IMR-90 (cell line): ENCODE data around the gene ABCC4. TPM values are rescaled to one million over a fixed set of nuclear protein-coding genes. Genes with fewer than 3 reads are reported as not detected.

ENCODE experiments used
- ATAC-seq: fragments of 200-7000 bp; cut with Tn5 transposase; 2 replicates; pipeline ENCODE4 v1.9.1; 2020; ENCODE audit warnings: low read depth, mild to moderate bottlenecking, moderate library complexity
- BruUV-seq: library from RNA; stranded (reverse); fragments of 400-500 nt; replicated peaks from 2 replicates; lab custom pipeline; 2021; lab: Mats Ljungman, UMichigan
- CTCF ChIA-PET: fragments of 300-600 bp; formaldehyde crosslinking; extraction: SDS; loops from one replicate; lab custom pipeline; 2021; ENCODE audit warnings: antibody characterized with exemption; lab: Yijun Ruan, JAX
- POLR2A ChIA-PET: fragments of 300-600 bp; sonication (Branson Sonifier 250); formaldehyde crosslinking; loops from one replicate; lab custom pipeline; 2022; ENCODE audit warnings: antibody characterized with exemption; ENCODE audit not compliant: unreplicated experiment; lab: Charles Lee
- DNase-seq: peaks from one replicate; pipeline ENCODE4 v3.0.0; 2013
- H2AFZ ChIP-seq: replicated peaks from 2 replicates; pipeline ENCODE3; 2013; ENCODE audit warnings: low read length, mild to moderate bottlenecking; ENCODE audit not compliant: poor library complexity
- H2AK5ac ChIP-seq: 2 replicates; pipeline ENCODE4 v1.6.1; 2013; ENCODE audit warnings: low read depth, low read length, inconsistent platforms
- H2AK9ac ChIP-seq: replicated peaks from 2 replicates; pipeline ENCODE3; 2013; ENCODE audit warnings: mild to moderate bottlenecking, low read depth, low read length, moderate library complexity; ENCODE audit not compliant: poor library complexity
- H2BK120ac ChIP-seq: 2 replicates; pipeline ENCODE4 v1.6.1; 2013; ENCODE audit warnings: low read depth, low read length, inconsistent platforms
- H2BK15ac ChIP-seq: 3 replicates; pipeline ENCODE4 v1.6.1; 2013; ENCODE audit warnings: low read depth, low read length, inconsistent platforms
- H2BK20ac ChIP-seq: 2 replicates; pipeline ENCODE4 v1.6.1; 2013; ENCODE audit warnings: low read depth, mild to moderate bottlenecking, inconsistent platforms, low read length, moderate library complexity
- H2BK5ac ChIP-seq: 2 replicates; pipeline ENCODE4 v1.6.1; 2013; ENCODE audit warnings: mild to moderate bottlenecking, low read depth, low read length, inconsistent platforms; ENCODE audit not compliant: poor library complexity, severe bottlenecking
- H3K14ac ChIP-seq: replicated peaks from 2 replicates; pipeline ENCODE4 v1.6.1; 2013; ENCODE audit warnings: low read depth, low read length, inconsistent platforms
- H3K18ac ChIP-seq: 2 replicates; pipeline ENCODE4 v1.6.1; 2013; ENCODE audit warnings: low read depth, low read length, control low read depth
- H3K23ac ChIP-seq: 2 replicates; pipeline ENCODE4 v1.6.1; 2013; ENCODE audit warnings: low read depth, low read length, inconsistent platforms
- H3K27ac ChIP-seq: 2 replicates; pipeline ENCODE4 v1.5.1; 2013; ENCODE audit warnings: mild to moderate bottlenecking, control low read depth, low read length; ENCODE audit not compliant: insufficient read depth
- H3K27me3 ChIP-seq: 2 replicates; pipeline ENCODE4 v1.6.1; 2013; ENCODE audit warnings: low read length; ENCODE audit not compliant: control insufficient read depth, insufficient read depth
- H3K36me3 ChIP-seq: 2 replicates; pipeline ENCODE4 v1.6.1; 2013; ENCODE audit warnings: low read length, mixed read lengths; ENCODE audit not compliant: control insufficient read depth, insufficient read depth
- H3K4ac ChIP-seq: 2 replicates; pipeline ENCODE4 v1.6.1; 2013; ENCODE audit warnings: low read depth, low read length, inconsistent platforms
- H3K4me1 ChIP-seq: 2 replicates; pipeline ENCODE4 v1.6.1; 2013; ENCODE audit warnings: low read length, mixed read lengths; ENCODE audit not compliant: control insufficient read depth, insufficient read depth
- H3K4me2 ChIP-seq: 2 replicates; pipeline ENCODE4 v1.6.1; 2013; ENCODE audit warnings: low read depth, mild to moderate bottlenecking, control low read depth, low read length, moderate library complexity
- H3K4me3 ChIP-seq: 2 replicates; pipeline ENCODE4 v1.5.1; 2013; ENCODE audit warnings: low read depth, mild to moderate bottlenecking, control low read depth, low read length, moderate library complexity; ENCODE audit not compliant: insufficient read depth
- H3K56ac ChIP-seq: 2 replicates; pipeline ENCODE4 v1.6.1; 2013; ENCODE audit warnings: low read length, inconsistent platforms; ENCODE audit not compliant: insufficient read depth; ENCODE audit errors: extremely low read depth
- H3K79me1 ChIP-seq, 2 experiments: 2 replicates each; pipeline ENCODE4 v1.6.1; 2013; ENCODE audit warnings: low read length in 2 of 2, inconsistent platforms in 1 of 2, low read depth in 1 of 2
- H3K9ac ChIP-seq: 2 replicates; pipeline ENCODE4 v1.6.1; 2013; ENCODE audit warnings: low read depth, low read length, control low read depth
- H3K9me1 ChIP-seq: 2 replicates; pipeline ENCODE4 v1.6.1; 2013; ENCODE audit warnings: low read length, inconsistent platforms; ENCODE audit not compliant: insufficient read depth
- H3K9me3 ChIP-seq: 2 replicates; pipeline ENCODE4 v1.6.1; 2013; ENCODE audit warnings: low read length; ENCODE audit not compliant: control insufficient read depth, insufficient read depth
- H4K20me1 ChIP-seq: 2 replicates; pipeline ENCODE4 v1.6.1; 2013; ENCODE audit warnings: low read length, inconsistent platforms; ENCODE audit not compliant: insufficient read depth
- H4K5ac ChIP-seq: 2 replicates; pipeline ENCODE4 v1.6.1; 2013; ENCODE audit warnings: mild to moderate bottlenecking, low read depth, low read length, control low read depth
- H4K8ac ChIP-seq, 2 experiments: 2 replicates each; pipeline ENCODE4 v1.6.1; 2013; ENCODE audit warnings: low read depth in 2 of 2, low read length in 2 of 2, control low read depth in 1 of 2, inconsistent platforms in 1 of 2
- H4K91ac ChIP-seq: 2 replicates; pipeline ENCODE4 v1.6.1; 2013; ENCODE audit warnings: low read depth, low read length, inconsistent platforms; ENCODE audit not compliant: insufficient read depth
- BHLHE40 ChIP-seq: fragments of 150-350 bp; IDR thresholded peaks from 2 replicates; pipeline ENCODE4 v1.6.1; 2016; ENCODE audit warnings: mild to moderate bottlenecking, low read depth, low read length
- CEBPB ChIP-seq: IDR thresholded peaks from 2 replicates; pipeline ENCODE4 v1.6.1; 2012; ENCODE audit warnings: low read depth, low read length, improper control_type of control experiment
- CHD1 ChIP-seq: IDR thresholded peaks from 2 replicates; pipeline ENCODE4 v1.6.1; 2012; ENCODE audit warnings: low read depth, low read length, improper control_type of control experiment
- ELK1 ChIP-seq: fragments of 150-350 bp; IDR thresholded peaks from 2 replicates; pipeline ENCODE4 v1.6.1; 2016; ENCODE audit warnings: low read depth, mild to moderate bottlenecking, low read length, moderate library complexity, borderline replicate concordance
- FOS ChIP-seq: fragments of 150-350 bp; IDR thresholded peaks from 2 replicates; pipeline ENCODE4 v1.6.1; 2016; ENCODE audit warnings: low read depth, low read length
- MAFK ChIP-seq: IDR thresholded peaks from 2 replicates; pipeline ENCODE4 v1.6.1; 2012; ENCODE audit warnings: low read depth, low read length, improper control_type of control experiment
- MAZ ChIP-seq: IDR thresholded peaks from 2 replicates; pipeline ENCODE4 v1.6.1; 2012; ENCODE audit warnings: low read depth, mild to moderate bottlenecking, low read length, improper control_type of control experiment, moderate library complexity, borderline replicate concordance
- MXI1 ChIP-seq: IDR thresholded peaks from 2 replicates; pipeline ENCODE4 v1.6.1; 2012; ENCODE audit warnings: low read depth, mild to moderate bottlenecking, low read length, moderate library complexity, borderline replicate concordance
- NFE2L2 ChIP-seq: fragments of 150-350 bp; IDR thresholded peaks from 2 replicates; pipeline ENCODE4 v1.6.1; 2016; ENCODE audit warnings: low read depth, mild to moderate bottlenecking, low read length
- POLR2A ChIP-seq: IDR thresholded peaks from 2 replicates; pipeline ENCODE4 v1.6.1; 2012; ENCODE audit warnings: mild to moderate bottlenecking, low read depth, low read length
- RAD21 ChIP-seq: IDR thresholded peaks from 2 replicates; pipeline ENCODE4 v1.6.1; 2012; ENCODE audit warnings: low read length, improper control_type of control experiment
- RCOR1 ChIP-seq: IDR thresholded peaks from 2 replicates; pipeline ENCODE4 v1.6.1; 2012; ENCODE audit warnings: mild to moderate bottlenecking, low read length, improper control_type of control experiment; ENCODE audit not compliant: insufficient replicate concordance
- RFX5 ChIP-seq: IDR thresholded peaks from 2 replicates; pipeline ENCODE4 v1.8.0; 2012; ENCODE audit warnings: low read depth, mild to moderate bottlenecking, low read length, moderate library complexity
- SMC3 ChIP-seq: fragments of 150-350 bp; IDR thresholded peaks from 2 replicates; pipeline ENCODE4 v1.6.1; 2016; ENCODE audit warnings: low read depth, mild to moderate bottlenecking, antibody characterized with exemption, low read length, moderate library complexity
- USF2 ChIP-seq: fragments of 150-350 bp; IDR thresholded peaks from 2 replicates; pipeline ENCODE4 v1.6.1; 2017; ENCODE audit warnings: mild to moderate bottlenecking, antibody characterized with exemption, low read length, low read depth
- WGBS, 2 experiments: methylation state at CpG; one replicate each; pipeline versions ENCODE4 v1.1.5 to v1.1.7; 2013; ENCODE audit warnings: missing lambda C conversion rate in 2 of 2; ENCODE audit not compliant: insufficient read length in 1 of 2; ENCODE audit errors: extremely low coverage in 2 of 2; 5-methylcytosine and 5-hydroxymethylcytosine counted together
- dilution Hi-C: fragments of 300-500 bp; cut with HindIII; formaldehyde crosslinking; loops from one replicate; pipeline ENCODE4 v1.14.3; 2018; ENCODE audit warnings: low sequenced_read_pairs; ENCODE audit not compliant: unreplicated experiment
- in situ Hi-C: fragments of 300-500 bp; cut with MboI; formaldehyde crosslinking; loops from 3 replicates; pipeline ENCODE4 v1.14.3; 2019; ENCODE audit warnings: low sequenced_read_pairs, inconsistent platforms, mixed read lengths
- intact Hi-C: fragments of 100-400 bp; cut with micrococcal nuclease; formaldehyde crosslinking; loops from 2 replicates; pipeline ENCODE4 v1.10.0; 2022
- polyA plus RNA-seq, 3 experiments: library from polyadenylated mRNA; depleted of rRNA; stranded (reverse); fragments of >200 nt; gene quantifications; 2 replicates each; pipeline ENCODE4 v1.2.3, GENCODE V29; 2012; ENCODE audit warnings: low replicate concordance in 1 of 3
- total RNA-seq: library from RNA; depleted of rRNA; stranded (reverse); fragments of >200 nt; gene quantifications from 2 replicates; pipeline ENCODE4 v1.2.3, GENCODE V29; 2012
- TF ChIP-seq, protein P1 (sequence below): conservative IDR thresholded peaks from 2 replicates; pipeline ENCODE4 v1.5.1; 2012; ENCODE audit warnings: mild to moderate bottlenecking, low read depth, low read length, improper control_type of control experiment

Gene ABCC4
- total and polyA plus RNA-seq, 2 of the 4 experiments (the other 2 are of a cell fraction), result 16.6 to 41.4 TPM

- DNase-seq (no peak), ATAC-seq (no peak)
- Histone ChIP-seq H3K9me1 (peaks cover 10% of the 10 kb centered on the region; the same call in 1 of the 2 replicates), H2BK5ac (no peak overlapping the region), H4K20me1 (0 out of 2 replicates have a peak, but pooled peaks cover 6% of the 10 kb centered on the region), H4K91ac (no peak overlapping the region), H2BK15ac (no peak overlapping the region), H2BK20ac (no peak overlapping the region), H3K79me1 (peaks cover 6 to 32% of the 10 kb centered on the region in 2 experiments; a peak in 3 of 4 replicates), H4K8ac (no peak overlapping the region), H3K23ac (no peak overlapping the region), H3K36me3 (peaks cover 34% of the 10 kb centered on the region), H3K4me1 (peaks cover 2% of the 10 kb centered on the region; the same call in 1 of the 2 replicates), H3K56ac (no peak overlapping the region), H3K4me3 (no peak overlapping the region), H3K27ac (no peak overlapping the region), H2AK5ac (no peak overlapping the region), H3K4ac (no peak overlapping the region), H3K9ac (no peak overlapping the region), H3K18ac (no peak overlapping the region), H2AFZ (no peak overlapping the region), H3K27me3 (no peaks in the 10 kb centered on the region), H4K5ac (no peak overlapping the region), H3K9me3 (no peaks in the 10 kb centered on the region), H2AK9ac (no peak overlapping the region), H2BK120ac (no peak overlapping the region), H3K4me2 (no peak overlapping the region), H3K14ac (no peak overlapping the region)
- intact Hi-C loops, result no loop called here
- dilution Hi-C loops, result no loop called here
- CTCF ChIA-PET, result interaction anchor here (0.7 kb wide), 1 partner anchor 48 kb away, joined by 4 read pairs; no protein-coding TSS in a partner anchor
- TF ChIP-seq RCOR1 (no peak), CEBPB (no peak), FOS (no peak), POLR2A (no peak), NFE2L2 (no peak), MXI1 (no peak), BHLHE40 (no peak), RFX5 (no peak), USF2 (no peak), CHD1 (no peak), RAD21 (no peak), ELK1 (no peak), MAFK (no peak), SMC3 (no peak), MAZ (no peak)
- TF ChIP-seq, protein P1, sequence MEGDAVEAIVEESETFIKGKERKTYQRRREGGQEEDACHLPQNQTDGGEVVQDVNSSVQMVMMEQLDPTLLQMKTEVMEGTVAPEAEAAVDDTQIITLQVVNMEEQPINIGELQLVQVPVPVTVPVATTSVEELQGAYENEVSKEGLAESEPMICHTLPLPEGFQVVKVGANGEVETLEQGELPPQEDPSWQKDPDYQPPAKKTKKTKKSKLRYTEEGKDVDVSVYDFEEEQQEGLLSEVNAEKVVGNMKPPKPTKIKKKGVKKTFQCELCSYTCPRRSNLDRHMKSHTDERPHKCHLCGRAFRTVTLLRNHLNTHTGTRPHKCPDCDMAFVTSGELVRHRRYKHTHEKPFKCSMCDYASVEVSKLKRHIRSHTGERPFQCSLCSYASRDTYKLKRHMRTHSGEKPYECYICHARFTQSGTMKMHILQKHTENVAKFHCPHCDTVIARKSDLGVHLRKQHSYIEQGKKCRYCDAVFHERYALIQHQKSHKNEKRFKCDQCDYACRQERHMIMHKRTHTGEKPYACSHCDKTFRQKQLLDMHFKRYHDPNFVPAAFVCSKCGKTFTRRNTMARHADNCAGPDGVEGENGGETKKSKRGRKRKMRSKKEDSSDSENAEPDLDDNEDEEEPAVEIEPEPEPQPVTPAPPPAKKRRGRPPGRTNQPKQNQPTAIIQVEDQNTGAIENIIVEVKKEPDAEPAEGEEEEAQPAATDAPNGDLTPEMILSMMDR, result no peak
- POLR2A ChIA-PET, result interaction anchor here (0.7 kb wide), 1 partner anchor 1577 kb away, joined by 5 read pairs; no protein-coding TSS in a partner anchor
- no CpG with 5 or more reads among the region's 6 CpGs for WGBS, 2 experiments
- BruUV-seq, result no TSS peak
- in situ Hi-C loops, result no loop called here
These were observed 184.2 kb downstream of the ABCC4 start for GRCh38 chr13:95117092-95117491.
